Measurements from ENCODE around the gene KRT6A. TPM values are rescaled to one million over a fixed set of nuclear protein-coding genes. Genes with fewer than 3 reads are reported as not detected.

KRT6A gene
- polyA plus RNA-seq, 3 donors, result not detected

DNA sequence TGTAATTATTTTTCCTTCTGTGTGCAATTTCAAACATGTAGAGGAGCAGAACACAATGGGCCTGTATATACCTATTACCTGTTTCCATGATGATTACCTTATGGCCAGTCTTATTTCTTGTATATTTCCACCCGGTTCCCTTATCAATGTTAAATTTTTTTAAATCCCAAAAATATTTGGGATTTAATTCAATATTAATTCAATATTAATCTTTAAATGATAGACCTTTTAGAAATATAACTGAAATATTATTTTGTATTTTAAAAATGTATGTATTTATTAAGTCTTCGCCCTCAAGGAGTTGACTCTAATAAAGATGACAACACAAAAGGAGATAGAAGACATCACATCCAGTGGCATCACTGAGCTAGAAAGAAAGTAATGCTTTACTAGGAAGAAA lies 18.8 kb downstream of the KRT6A start:
- no peak overlapping the region for H2AFZ ChIP-seq (ENCODE audit: insufficient read depth, low read depth, low read length, poor library complexity, severe bottlenecking)
- TF ChIP-seq, protein P1, sequence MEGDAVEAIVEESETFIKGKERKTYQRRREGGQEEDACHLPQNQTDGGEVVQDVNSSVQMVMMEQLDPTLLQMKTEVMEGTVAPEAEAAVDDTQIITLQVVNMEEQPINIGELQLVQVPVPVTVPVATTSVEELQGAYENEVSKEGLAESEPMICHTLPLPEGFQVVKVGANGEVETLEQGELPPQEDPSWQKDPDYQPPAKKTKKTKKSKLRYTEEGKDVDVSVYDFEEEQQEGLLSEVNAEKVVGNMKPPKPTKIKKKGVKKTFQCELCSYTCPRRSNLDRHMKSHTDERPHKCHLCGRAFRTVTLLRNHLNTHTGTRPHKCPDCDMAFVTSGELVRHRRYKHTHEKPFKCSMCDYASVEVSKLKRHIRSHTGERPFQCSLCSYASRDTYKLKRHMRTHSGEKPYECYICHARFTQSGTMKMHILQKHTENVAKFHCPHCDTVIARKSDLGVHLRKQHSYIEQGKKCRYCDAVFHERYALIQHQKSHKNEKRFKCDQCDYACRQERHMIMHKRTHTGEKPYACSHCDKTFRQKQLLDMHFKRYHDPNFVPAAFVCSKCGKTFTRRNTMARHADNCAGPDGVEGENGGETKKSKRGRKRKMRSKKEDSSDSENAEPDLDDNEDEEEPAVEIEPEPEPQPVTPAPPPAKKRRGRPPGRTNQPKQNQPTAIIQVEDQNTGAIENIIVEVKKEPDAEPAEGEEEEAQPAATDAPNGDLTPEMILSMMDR (IDR thresholded peaks at IDR 0.05), result no peak
- no peak overlapping the region for H3K9ac ChIP-seq (ENCODE audit: insufficient read depth, low read length, poor library complexity, severe bottlenecking)

DNA sequence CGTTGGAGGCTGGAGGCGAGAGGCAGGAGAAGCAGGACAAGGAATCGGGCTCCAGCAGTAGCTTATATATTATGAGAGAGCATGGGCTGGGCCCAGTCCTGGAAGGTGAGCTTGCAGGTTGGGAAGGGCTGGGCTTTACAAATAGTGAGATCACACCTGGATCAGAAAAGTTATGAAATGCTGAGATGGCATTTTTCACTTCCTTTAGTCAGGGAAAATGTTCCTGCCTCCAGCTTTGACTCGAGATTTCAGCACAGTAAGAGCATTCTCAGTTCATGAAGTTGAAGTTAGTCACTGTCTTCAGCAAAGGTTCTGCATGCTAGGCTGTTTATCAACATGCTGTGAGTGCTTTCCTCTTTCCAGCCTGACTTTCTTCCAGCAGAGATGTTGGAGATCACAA lies 19.3 kb downstream of the KRT6A start, which contains the start of gene KRT6C:
Gene KRT6C (minus strand): TSS at position 38 of the 400 bp plus-strand sequence. CDS start 68 bp downstream, outside the sequence.
- Histone ChIP-seq H3K9me3 (replicated peaks in 1 of 2; ENCODE audit: control insufficient read depth in 1 of 2, insufficient read depth in 1 of 2, low read length in 2 of 2) (no peaks in the 10 kb centered on the region), H3K36me3 (replicated peaks in 1 of 2; ENCODE audit: control insufficient read depth in 1 of 2, insufficient read depth in 2 of 2, low read length in 2 of 2) (no peaks in the 10 kb centered on the region), H3K4me3 (replicated peaks in 1 of 3; ENCODE audit: low read depth in 2 of 3, low read length in 3 of 3) (no peak within 1 kb of the TSS), H3K27me3 (ENCODE audit: control insufficient read depth in 2 of 2, insufficient read depth in 2 of 2, low read length in 2 of 2) (peaks cover 0 to 2% of the 10 kb centered on the region in 2 donors), H4K20me1 (ENCODE audit: insufficient read depth, low read length) (no peaks in the 10 kb centered on the region), H3K79me2 (ENCODE audit: insufficient read depth, low read length) (no peaks in the 10 kb centered on the region), H3K27ac (ENCODE audit: low read depth in 1 of 2, low read length in 2 of 2) (no peak within 1 kb of the TSS), H2AFZ (ENCODE audit: insufficient read depth, low read depth, low read length, poor library complexity, severe bottlenecking) (no peak within 1 kb of the TSS), H3K4me2 (replicated peaks; ENCODE audit: extremely low read depth, low read length, poor library complexity, severe bottlenecking) (no peak within 1 kb of the TSS), H3K4me1 (ENCODE audit: control insufficient read depth in 1 of 2, insufficient read depth in 2 of 2, low read length in 2 of 2) (no peaks in the 10 kb centered on the region), H3K9ac (ENCODE audit: insufficient read depth, low read length, poor library complexity, severe bottlenecking) (no peak within 1 kb of the TSS)
- Mint-ChIP-seq H3K27me3 (ENCODE audit: low read depth in 3 of 3) (peaks cover 3 to 7% (median 5%) of the 10 kb centered on the region in 3 donors), H3K9me3 (peaks cover 0 to 8% (median 3%) of the 10 kb centered on the region in 7 donors), H3K4me1 (no peaks in the 10 kb centered on the region), H3K36me3 (no peaks in the 10 kb centered on the region), H3K4me3 (no peak within 1 kb of the TSS), H3K27ac (no peak within 1 kb of the TSS)
- TF ChIP-seq, protein P1 (IDR thresholded peaks at IDR 0.05), result no peak
- 89% methylated on average over 4 of the region's 4 CpGs for WGBS (ENCODE audit: insufficient coverage)
- intact Hi-C loops (cut with micrococcal nuclease), result no loop called here
- DNase-seq, result no peak

More for the DNA sequence above, 18.8 kb downstream of the KRT6A start:
- WGBS (ENCODE audit: insufficient coverage), result no CpG with 5 or more reads among the region's 2 CpGs
- Mint-ChIP-seq H3K4me3 (no peak overlapping the region), H3K9me3 (peaks cover 0 to 8% (median 3%) of the 10 kb centered on the region in 7 donors), H3K36me3 (no peaks in the 10 kb centered on the region), H3K27me3 (ENCODE audit: low read depth in 3 of 3) (peaks cover 3 to 7% (median 5%) of the 10 kb centered on the region in 3 donors), H3K4me1 (no peaks in the 10 kb centered on the region), H3K27ac (no peak overlapping the region)
- Histone ChIP-seq H3K9me3 (replicated peaks in 1 of 2; ENCODE audit: control insufficient read depth in 1 of 2, insufficient read depth in 1 of 2, low read length in 2 of 2) (no peaks in the 10 kb centered on the region), H3K4me1 (ENCODE audit: control insufficient read depth in 1 of 2, insufficient read depth in 2 of 2, low read length in 2 of 2) (no peaks in the 10 kb centered on the region), H3K27me3 (ENCODE audit: control insufficient read depth in 2 of 2, insufficient read depth in 2 of 2, low read length in 2 of 2) (peaks cover 0 to 2% of the 10 kb centered on the region in 2 donors), H3K36me3 (replicated peaks in 1 of 2; ENCODE audit: control insufficient read depth in 1 of 2, insufficient read depth in 2 of 2, low read length in 2 of 2) (no peaks in the 10 kb centered on the region), H3K79me2 (ENCODE audit: insufficient read depth, low read length) (no peaks in the 10 kb centered on the region), H3K4me3 (replicated peaks in 1 of 3; ENCODE audit: low read depth in 2 of 3, low read length in 3 of 3) (no peak overlapping the region), H3K4me2 (replicated peaks; ENCODE audit: extremely low read depth, low read length, poor library complexity, severe bottlenecking) (no peak overlapping the region), H4K20me1 (ENCODE audit: insufficient read depth, low read length) (no peaks in the 10 kb centered on the region), H3K27ac (ENCODE audit: low read depth in 1 of 2, low read length in 2 of 2) (no peak overlapping the region)
- no peak for DNase-seq
- intact Hi-C loops (cut with micrococcal nuclease), result no loop called here
